Uterus (tissue), 4 donors: ENCODE results near the gene CXCL6. TPM values are rescaled to one million over a fixed set of nuclear protein-coding genes. Genes with fewer than 3 reads are reported as not detected.

Source experiments
- DNase-seq, 2 donors: peaks; one replicate each; pipeline ENCODE4 v3.0.0-alpha.2; 2019 to 2020
- H3K27ac ChIP-seq, 2 donors: fragments of 200-600 bp; sonication (generic); 1 replicate in 1 of 2; 2 replicates in 1 of 2; pipeline ENCODE4 v1.5.1; 2016 to 2018
- H3K27me3 ChIP-seq, 2 donors: fragments of 200-600 bp; sonication (generic); one replicate each; pipeline ENCODE4 v1.5.1; 2018 to 2019; ENCODE audit warnings: control low read depth in 1 of 2
- H3K36me3 ChIP-seq, 2 donors: fragments of 200-600 bp; sonication (generic); one replicate each; pipeline ENCODE4 v1.5.1; 2019; ENCODE audit warnings: control low read depth in 1 of 2
- H3K4me1 ChIP-seq, 2 donors: fragments of 200-600 bp; sonication (generic); one replicate each; pipeline ENCODE4 v1.5.1; 2018 to 2019; ENCODE audit warnings: control low read depth in 1 of 2
- H3K4me3 ChIP-seq, 2 donors: fragments of 200-600 bp; sonication (generic); 1 replicate in 1 of 2; 2 replicates in 1 of 2; pipeline ENCODE4 v1.5.1; 2018 to 2019; ENCODE audit warnings: mild to moderate bottlenecking in 1 of 2
- H3K9me3 ChIP-seq, 2 donors: fragments of 200-600 bp; sonication (generic); one replicate each; pipeline ENCODE4 v1.5.1; 2019; ENCODE audit warnings: control low read depth in 1 of 2
- POLR2A ChIP-seq, 2 donors: fragments of 450-650 bp; IDR thresholded peaks; one replicate each; pipeline ENCODE4 v1.6.1; 2016; ENCODE audit warnings: antibody characterized with exemption in 2 of 2, mild to moderate bottlenecking in 1 of 2, moderate library complexity in 1 of 2
- intact Hi-C: fragments of 100-400 bp; cut with DNase I; formaldehyde crosslinking; loops from one replicate; pipeline ENCODE4 v1.15.1; 2023; ENCODE audit warnings: low total_unique reads
- total RNA-seq, 4 donors: library from RNA; depleted of rRNA in 3 of 4; stranded (reverse); fragments of >200 nt in 3 of 4; gene quantifications; one replicate each; pipeline versions ENCODE4 v1.1.0 to v1.2.4, GENCODE V29; 2014 to 2023
- TF ChIP-seq, protein P1 (sequence below), 4 experiments: fragments of 200-600 bp in 2 of 4; fragments of 450-650 bp in 2 of 4; sonication (generic) in 2 of 4; IDR thresholded peaks; one replicate each; pipeline ENCODE4 v1.5.1; 2016 to 2019; ENCODE audit warnings: antibody characterized with exemption in 4 of 4, mild to moderate bottlenecking in 2 of 4, moderate library complexity in 1 of 4
- donor health status: DM: yes; HTN: yes; CAD: no.

CXCL6 gene
- 1 to 10 TPM in 1 of 4 donors, under 1 TPM in 1, not detected in 2; 0.28 to 4.1 TPM for total RNA-seq

GRCh38 chr4:73836373-73837279 lies at the start of gene CXCL6:
Gene CXCL6 (plus strand): TSS chr4:73836678. CDS start chr4:73836751, 73 bp downstream.
- Histone ChIP-seq H3K9me3 (no peaks in the 10 kb centered on the region), H3K27me3 (no peaks in the 10 kb centered on the region), H3K4me3 (peak within 1 kb of the TSS; percentile 9 to 13), H3K4me1 (no peaks in the 10 kb centered on the region), H3K27ac (no peak within 1 kb of the TSS), H3K36me3 (no peaks in the 10 kb centered on the region)
- no peak for TF ChIP-seq POLR2A (IDR thresholded peaks at IDR 0.05)
- TF ChIP-seq, protein P1, sequence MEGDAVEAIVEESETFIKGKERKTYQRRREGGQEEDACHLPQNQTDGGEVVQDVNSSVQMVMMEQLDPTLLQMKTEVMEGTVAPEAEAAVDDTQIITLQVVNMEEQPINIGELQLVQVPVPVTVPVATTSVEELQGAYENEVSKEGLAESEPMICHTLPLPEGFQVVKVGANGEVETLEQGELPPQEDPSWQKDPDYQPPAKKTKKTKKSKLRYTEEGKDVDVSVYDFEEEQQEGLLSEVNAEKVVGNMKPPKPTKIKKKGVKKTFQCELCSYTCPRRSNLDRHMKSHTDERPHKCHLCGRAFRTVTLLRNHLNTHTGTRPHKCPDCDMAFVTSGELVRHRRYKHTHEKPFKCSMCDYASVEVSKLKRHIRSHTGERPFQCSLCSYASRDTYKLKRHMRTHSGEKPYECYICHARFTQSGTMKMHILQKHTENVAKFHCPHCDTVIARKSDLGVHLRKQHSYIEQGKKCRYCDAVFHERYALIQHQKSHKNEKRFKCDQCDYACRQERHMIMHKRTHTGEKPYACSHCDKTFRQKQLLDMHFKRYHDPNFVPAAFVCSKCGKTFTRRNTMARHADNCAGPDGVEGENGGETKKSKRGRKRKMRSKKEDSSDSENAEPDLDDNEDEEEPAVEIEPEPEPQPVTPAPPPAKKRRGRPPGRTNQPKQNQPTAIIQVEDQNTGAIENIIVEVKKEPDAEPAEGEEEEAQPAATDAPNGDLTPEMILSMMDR (IDR thresholded peaks at IDR 0.05) = no peak
- DNase-seq = no peak
- intact Hi-C loops = no loop called here

GRCh38 chr4:73788411-73788810 lies 48.1 kb upstream of the CXCL6 start:
- Histone ChIP-seq H3K27me3 (no peaks in the 10 kb centered on the region), H3K4me3 (no peak overlapping the region), H3K27ac (no peak overlapping the region), H3K4me1 (no peaks in the 10 kb centered on the region), H3K9me3 (no peaks in the 10 kb centered on the region), H3K36me3 (no peaks in the 10 kb centered on the region)
- intact Hi-C loops = no loop called here
- DNase-seq = no peak
- TF ChIP-seq POLR2A (IDR thresholded peaks at IDR 0.05) = no peak
- TF ChIP-seq, protein P1 (IDR thresholded peaks at IDR 0.05) = no peak

GRCh38 chr4:73798842-73799241 lies 37.6 kb upstream of the CXCL6 start:
- H3K4me1 ChIP-seq = no peaks in the 10 kb centered on the region
- H3K27me3 ChIP-seq = no peaks in the 10 kb centered on the region
- intact Hi-C loops = no loop called here
- H3K36me3 ChIP-seq = no peaks in the 10 kb centered on the region
- no peak overlapping the region for H3K4me3 ChIP-seq
- DNase-seq = no peak
- TF ChIP-seq, protein P1 (IDR thresholded peaks at IDR 0.05) = no peak
- TF ChIP-seq POLR2A (IDR thresholded peaks at IDR 0.05) = no peak
- H3K27ac ChIP-seq = no peak overlapping the region
- no peaks in the 10 kb centered on the region for H3K9me3 ChIP-seq

DNA sequence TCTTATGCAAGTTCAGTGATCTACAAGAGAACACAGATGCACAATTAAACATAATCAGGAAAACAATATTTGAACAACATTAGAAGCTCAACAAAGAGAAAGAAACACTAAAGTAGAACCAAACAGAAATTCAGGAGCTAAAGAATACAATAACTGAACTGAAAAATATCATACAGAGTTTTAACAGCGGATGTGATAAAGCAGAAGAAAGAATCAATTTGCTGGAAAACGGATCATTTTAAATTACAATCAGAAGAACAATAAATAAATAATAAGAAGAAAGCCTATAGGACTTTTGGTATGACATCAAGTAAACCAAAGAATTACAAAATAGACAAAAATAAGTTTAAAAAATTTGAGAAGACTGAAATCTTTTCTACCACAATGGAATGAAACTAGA lies 36.3 kb upstream of the CXCL6 start:
- Histone ChIP-seq H3K27ac (no peak overlapping the region), H3K27me3 (no peaks in the 10 kb centered on the region), H3K4me3 (no peak overlapping the region), H3K4me1 (no peaks in the 10 kb centered on the region), H3K9me3 (no peaks in the 10 kb centered on the region), H3K36me3 (no peaks in the 10 kb centered on the region)
- intact Hi-C loops = no loop called here
- DNase-seq = no peak
- TF ChIP-seq, protein P1 (IDR thresholded peaks at IDR 0.05) = no peak
- no peak for TF ChIP-seq POLR2A (IDR thresholded peaks at IDR 0.05)

- Histone ChIP-seq H3K9me3 (no peaks in the 10 kb centered on the region), H3K4me3 (no peak overlapping the region), H3K4me1 (no peaks in the 10 kb centered on the region), H3K27ac (no peak overlapping the region), H3K27me3 (no peaks in the 10 kb centered on the region), H3K36me3 (no peaks in the 10 kb centered on the region)
- intact Hi-C loops = no loop called here
- TF ChIP-seq, protein P1 (IDR thresholded peaks at IDR 0.05) = no peak
- TF ChIP-seq POLR2A (IDR thresholded peaks at IDR 0.05) = no peak
- DNase-seq = no peak
Measured at GRCh38 chr4:73801692-73802091, 34.8 kb upstream of the CXCL6 start.
